Endometrial microvascular endothelial cells (primary cell): ENCODE measurements around the gene NFE2L1. TPM values are rescaled to one million over a fixed set of nuclear protein-coding genes. Genes with fewer than 3 reads are reported as not detected.
"Not testable (repeated sequence)": the region's sequence is repeated elsewhere in the genome, so short reads cannot be mapped to it uniquely, and the experiment has no call there.

Source experiments
- in situ Hi-C: cut with HindIII; loops from 2 replicates; pipeline ENCODE4 v1.10.0; 2017; ENCODE audit warnings: low sequenced_read_pairs, low pct_unique_long_range_greater_than_20kb; ENCODE audit errors: inconsistent ontology term
- total RNA-seq: library from RNA; depleted of rRNA; stranded (reverse); fragments of >200 nt; gene quantifications from one replicate; pipeline ENCODE4 v1.2.3, GENCODE V29; 2015; ENCODE audit errors: inconsistent ontology term

NFE2L1 gene
- total RNA-seq, 1 donor from 2014 or later, result 115 TPM

DNA sequence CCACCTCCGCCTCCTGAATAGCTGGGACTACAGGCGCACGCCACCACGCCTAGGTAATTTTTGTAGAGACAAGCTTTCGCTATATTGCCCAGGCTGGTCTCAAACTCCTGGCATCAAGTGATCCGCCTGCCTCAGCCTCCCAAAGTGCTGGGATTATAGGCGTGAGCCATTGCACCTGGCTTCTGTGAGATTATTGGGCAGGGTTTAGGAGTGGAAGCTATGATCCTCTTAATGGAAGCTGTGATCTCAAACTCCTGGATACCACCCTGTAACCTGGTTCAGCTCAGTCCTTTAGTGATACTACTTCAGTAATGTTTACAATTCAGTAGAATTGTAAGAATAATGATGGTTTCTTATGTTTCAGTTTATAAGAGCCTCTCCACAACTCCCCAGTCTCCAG is 14.1 kb downstream of the NFE2L1 start:
- in situ Hi-C loops, result no loop called here

DNA sequence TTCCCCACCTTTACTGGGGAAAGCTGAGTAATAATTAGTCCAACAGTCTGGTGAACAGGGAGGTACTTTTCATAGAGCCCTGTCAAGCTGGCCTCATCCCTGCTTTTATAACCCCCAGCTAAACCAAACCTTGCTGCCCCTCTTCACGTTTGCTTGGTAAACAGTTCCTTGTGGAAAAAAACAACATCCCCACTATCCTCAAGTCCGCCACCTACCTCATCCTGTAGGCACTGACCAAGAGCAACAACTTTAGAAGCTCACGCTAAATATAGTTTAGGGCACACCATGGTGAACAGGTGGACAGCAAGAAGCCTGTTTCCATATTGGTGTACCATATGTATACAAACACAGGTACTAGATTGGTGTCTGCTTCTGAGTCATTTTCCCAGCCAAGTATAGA is 16.5 kb downstream of the NFE2L1 start:
- in situ Hi-C loops, result no loop called here

GRCh38 chr17:48066192-48066591 is 18.0 kb downstream of the NFE2L1 start:
- in situ Hi-C loops, result no loop called here

DNA sequence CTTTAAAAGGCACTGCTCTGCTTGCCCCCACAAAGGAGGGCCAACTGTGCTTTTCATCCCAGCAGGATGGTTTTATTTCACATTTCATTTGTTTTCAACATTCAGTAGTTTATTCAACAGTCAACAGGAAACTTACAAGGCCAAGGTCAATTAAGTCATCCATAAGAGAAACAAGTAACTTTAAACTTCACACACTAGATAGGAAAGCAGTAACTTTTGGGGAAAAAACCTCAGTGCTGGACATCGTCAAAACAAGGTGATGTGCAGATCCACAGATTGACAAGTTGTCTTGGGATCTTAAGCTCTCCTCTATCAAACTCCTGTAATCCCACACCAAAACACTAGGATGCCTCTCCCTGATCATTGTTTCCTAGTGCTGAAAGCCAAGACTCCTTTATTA is 18.5 kb downstream of the NFE2L1 start:
- in situ Hi-C loops, result no loop called here

DNA sequence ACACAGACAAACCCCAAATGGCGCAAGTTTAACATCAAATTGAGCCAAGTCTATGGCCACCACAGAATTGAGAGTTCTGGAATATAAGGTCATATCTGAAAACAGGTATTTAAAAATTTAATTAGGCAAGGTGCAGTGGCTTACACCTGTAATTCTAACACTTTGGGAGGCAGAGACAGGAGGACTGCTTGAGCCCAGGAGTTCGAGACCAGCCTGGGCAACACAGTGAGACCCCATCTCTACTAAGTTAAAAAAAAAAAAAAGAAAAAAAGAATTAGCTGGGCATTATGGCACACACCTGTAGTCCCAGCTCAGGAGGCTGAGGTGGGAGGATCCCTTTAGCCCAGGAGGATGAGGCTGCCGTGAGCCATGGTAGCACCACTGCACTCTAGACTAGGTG is 19.1 kb downstream of the NFE2L1 start:
- in situ Hi-C loops, result no loop called here

DNA sequence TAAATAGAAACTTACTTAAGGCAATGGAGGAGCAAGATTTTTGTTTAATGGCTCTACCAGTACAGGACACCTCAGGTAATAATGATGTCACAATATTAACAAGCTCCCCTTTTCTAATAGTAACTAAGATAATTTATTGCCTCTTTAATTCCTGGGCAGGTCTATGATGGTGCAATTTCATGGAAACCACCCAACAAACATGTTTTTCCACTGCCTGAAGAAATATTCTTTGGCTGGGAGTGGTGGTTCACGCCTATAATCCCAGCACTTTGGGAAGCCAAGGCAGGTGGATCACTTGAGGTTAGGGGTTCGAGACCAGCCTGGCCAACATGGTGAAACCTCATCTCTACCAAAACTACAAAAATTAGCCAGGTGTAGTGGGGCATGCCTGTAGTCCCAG is 19.6 kb downstream of the NFE2L1 start:
- in situ Hi-C loops, result not testable (repeated sequence)

DNA sequence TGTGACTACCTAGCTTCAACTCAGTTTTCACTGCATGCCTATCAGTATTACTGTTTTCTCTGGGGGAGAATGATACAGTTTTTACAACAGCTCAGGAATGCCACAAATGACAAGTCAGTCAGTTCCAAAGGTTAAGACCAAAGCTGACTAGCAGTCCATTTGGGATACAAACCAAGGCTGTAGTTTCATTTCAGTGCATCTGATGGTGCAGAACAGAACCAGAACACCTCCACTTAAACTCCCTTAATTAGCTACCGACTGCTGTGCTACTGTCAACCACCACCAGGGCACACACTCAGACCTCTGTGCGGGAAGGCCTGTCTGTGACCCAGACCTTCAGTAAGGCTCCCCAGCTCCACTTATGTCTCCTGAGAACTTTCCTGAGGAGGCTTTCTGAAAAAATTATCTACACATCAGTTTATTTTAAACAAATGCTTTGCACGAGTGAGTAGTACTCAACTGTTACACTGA is 20.4 kb downstream of the NFE2L1 start:
- in situ Hi-C loops, result no loop called here

DNA sequence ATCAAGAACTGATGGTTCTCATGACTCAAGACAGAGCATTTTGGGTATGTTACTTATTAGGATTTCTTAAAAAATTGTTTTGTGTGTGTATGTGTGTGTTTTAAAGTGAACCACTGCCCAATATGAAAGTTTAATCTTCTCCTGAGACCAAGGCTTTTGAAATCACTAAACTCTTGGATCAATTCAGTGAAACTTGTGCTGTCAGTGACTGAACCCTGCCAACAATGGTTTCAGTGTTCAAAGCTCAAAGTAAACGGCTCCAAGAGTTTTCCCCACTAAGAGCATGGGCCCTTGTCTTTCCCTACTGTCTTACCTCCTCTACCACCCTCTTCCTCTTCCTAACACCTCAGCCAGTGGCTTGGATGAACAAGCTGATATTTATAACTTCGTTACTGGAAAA is 22.0 kb downstream of the NFE2L1 start:
- in situ Hi-C loops, result no loop called here

DNA sequence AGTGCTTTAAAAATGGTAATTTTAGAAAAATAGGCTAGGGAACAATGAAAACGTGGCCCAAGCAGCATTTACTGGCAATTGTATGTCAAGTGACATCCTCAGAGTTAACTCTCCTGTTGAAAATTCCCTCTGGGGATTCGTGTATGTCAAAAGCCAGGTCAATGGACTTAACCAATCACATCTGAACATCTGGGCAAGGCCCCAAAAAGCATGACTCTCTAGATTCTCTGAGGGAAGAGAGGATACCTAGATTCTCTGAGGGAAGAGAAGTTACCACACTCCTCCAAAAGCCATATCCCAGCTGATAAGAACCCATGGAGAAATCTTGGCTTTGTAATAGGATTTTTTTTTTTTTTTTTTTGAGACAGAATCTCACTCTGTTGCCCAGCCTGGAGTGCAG is 23.5 kb downstream of the NFE2L1 start:
- in situ Hi-C loops, result no loop called here

DNA sequence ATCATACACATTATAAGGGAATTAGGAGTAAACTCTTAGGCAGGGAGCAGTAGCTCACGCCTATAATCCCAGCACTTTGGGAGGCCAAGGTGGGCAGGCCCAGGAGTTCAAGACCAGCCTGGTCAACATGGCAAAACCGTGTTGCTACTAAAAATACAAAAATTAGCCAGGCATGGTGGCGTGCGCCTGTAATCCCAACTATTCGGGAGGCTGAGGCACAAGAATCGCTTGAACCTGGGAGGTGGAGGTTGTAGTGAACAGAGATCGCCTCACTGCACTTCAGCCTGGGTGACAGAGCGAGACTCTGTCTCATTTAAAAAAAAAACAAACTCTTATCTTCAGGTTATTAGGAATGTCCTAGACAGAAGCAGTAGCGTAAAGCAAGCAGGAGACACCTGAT is 24.7 kb downstream of the NFE2L1 start:
- in situ Hi-C loops, result not testable (repeated sequence)

DNA sequence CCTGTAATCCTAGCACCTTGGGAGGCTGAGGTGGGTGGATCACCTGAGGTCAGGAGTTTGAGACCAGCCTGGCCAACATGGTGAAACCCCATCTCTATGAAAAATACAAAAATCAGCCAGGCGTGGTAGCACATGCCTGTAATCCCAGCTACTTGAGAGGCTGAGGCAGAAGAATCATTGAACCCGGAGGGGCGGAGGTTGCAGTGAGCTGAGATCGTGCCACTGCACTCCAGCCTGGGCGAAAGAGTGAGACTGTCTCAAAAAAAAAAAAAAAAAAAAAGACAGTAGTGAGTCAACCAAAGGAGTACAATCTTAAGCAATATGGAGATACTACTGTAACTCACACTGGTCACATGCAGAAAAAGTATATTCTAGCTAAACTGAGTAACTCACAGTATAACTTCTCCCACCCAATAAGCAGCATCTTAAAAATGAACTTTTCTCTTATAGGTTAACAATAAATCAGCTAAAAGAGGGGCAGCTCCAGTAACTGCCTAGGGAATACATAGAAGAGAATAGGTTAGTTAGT is 25.5 kb downstream of the NFE2L1 start:
- in situ Hi-C loops, result not testable (repeated sequence)

- in situ Hi-C loops, result no loop called here
Observed at GRCh38 chr17:48074322-48075081, 26.3 kb downstream of the NFE2L1 start.

DNA sequence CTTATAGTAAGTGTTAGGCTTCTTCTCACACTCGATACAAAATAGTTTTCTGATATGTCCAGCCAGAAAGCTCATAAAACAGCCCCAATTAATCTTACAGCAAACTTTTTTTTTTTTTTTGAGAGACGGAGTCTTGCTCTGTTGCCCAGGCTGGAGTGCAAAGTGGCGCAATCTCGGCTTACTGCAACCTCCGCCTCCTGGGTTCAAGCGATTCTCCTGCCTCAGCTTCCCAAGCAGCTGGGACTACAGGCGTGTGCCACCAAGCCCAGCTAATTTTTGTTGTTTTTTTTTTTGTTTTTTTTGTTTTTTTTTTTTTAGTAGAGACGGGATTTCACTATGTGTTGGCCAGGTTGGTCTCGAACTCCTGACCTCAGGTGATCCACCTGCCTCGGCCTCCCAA is 29.0 kb downstream of the NFE2L1 start:
- in situ Hi-C loops, result not testable (repeated sequence)

DNA sequence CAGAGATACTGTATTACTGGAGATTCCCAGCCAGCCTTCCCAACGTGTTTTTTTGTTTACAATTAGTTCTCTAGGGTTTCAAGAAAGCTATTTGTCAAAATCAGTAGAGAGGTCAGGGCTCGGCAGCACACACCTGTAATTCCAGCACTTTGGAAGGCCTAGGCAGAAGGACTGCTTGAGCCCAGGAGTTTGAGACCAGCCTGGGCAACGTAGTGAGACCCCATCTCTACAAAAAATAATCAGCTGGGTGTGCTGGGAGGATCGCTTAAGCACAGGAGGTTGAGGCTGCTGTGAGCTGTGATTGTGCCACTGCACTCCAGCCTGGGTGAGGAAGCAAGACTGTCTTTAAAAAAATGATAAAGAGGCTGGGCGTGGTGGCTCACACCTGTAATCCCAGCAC is 33.7 kb downstream of the NFE2L1 start:
- in situ Hi-C loops, result no loop called here

GRCh38 chr17:48084932-48085331 is 36.8 kb downstream of the NFE2L1 start:
- in situ Hi-C loops, result no loop called here

GRCh38 chr17:48093341-48094045 is 45.3 kb downstream of the NFE2L1 start:
- in situ Hi-C loops, result no loop called here

- in situ Hi-C loops, result no loop called here
Observed at GRCh38 chr17:48095611-48096010, 47.5 kb downstream of the NFE2L1 start.

- in situ Hi-C loops, result no loop called here
Observed at GRCh38 chr17:48100160-48100559, 52.0 kb downstream of the NFE2L1 start.

DNA sequence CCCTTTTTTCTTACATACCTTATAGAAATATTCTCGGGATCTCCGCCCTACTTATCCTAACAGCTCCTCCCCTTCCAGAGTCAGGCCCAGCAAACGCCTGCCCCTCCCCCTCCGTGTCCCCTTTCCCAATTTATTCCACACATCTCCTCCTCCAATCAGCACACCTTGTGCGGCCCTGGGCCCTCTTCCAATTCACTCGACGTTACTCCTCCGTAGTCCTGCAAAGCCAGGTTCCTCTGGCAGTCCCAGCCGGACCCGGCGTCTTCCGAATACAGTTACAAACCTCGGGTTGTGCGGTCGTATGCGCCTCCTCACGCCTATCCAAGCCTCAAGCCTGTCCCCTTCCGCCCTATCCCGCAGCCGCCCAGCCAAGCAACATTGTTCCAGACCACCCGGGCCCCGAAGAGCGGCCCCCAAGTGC is 52.4 kb downstream of the NFE2L1 start:
- in situ Hi-C loops, result no loop called here
